GM23248 (cell line): Measurements from ENCODE around the gene COMMD4.
"Not testable (repeated sequence)": the region's sequence is repeated elsewhere in the genome, so short reads cannot be mapped to it uniquely, and the experiment has no call there.

Experiments used
- EZH2 ChIP-seq: fragments of 200-600 bp; sonication (generic); IDR thresholded peaks from 2 replicates; pipeline ENCODE4 v1.6.1; 2018; ENCODE audit warnings: antibody characterized with exemption, mild to moderate bottlenecking; ENCODE audit not compliant: insufficient read depth, poor library complexity, severe bottlenecking
- EZH2phosphoT487 ChIP-seq: fragments of 200-600 bp; sonication (generic); IDR thresholded peaks from 2 replicates; pipeline ENCODE4 v1.6.1; 2018; ENCODE audit warnings: antibody characterized with exemption, moderate library complexity, mild to moderate bottlenecking, low read depth; ENCODE audit not compliant: insufficient read depth

DNA sequence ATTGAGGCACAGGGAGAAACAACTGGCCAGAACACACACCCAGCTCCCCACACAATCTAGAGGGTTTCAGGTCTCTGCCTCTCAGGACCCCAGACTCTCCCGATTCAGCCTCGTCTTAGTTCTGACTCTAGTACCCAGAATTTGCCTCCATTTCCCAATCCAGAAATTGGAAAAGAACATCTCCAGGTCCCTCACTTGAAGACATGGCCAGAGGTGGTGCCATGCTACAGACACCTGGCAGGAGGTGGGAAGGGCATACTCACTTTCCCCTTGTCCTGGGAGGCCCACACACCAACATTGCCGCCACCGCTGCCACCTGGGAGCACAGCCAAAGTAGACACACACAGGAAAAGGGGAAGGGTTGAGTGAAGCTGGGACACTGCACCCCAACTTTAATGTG lies 33.1 kb upstream of the COMMD4 start:
- TF ChIP-seq EZH2, EZH2phosphoT487: not testable (repeated sequence)
